ENCODE measurements around the gene DSCAM.

DNA sequence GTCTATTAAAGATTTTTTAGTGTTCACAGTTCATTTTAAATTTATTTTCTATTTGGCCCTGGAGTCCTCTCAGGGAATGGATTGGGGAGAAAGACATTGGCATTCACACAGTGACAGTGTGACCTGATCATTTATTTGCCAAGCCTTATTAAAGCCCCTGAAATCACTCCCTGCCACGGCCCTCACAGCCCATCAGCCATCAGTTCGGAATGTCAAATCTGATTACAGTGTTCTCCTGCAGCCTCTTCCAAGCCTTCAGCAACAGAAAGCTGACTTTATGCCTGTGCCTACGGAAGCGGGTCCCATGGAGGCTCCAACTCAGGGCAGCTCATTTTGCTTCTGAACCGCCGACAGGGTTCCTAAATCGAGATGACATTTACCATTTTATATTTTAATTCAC lies 451.2 kb downstream of the DSCAM start:
- TF ChIP-seq, protein P1, sequence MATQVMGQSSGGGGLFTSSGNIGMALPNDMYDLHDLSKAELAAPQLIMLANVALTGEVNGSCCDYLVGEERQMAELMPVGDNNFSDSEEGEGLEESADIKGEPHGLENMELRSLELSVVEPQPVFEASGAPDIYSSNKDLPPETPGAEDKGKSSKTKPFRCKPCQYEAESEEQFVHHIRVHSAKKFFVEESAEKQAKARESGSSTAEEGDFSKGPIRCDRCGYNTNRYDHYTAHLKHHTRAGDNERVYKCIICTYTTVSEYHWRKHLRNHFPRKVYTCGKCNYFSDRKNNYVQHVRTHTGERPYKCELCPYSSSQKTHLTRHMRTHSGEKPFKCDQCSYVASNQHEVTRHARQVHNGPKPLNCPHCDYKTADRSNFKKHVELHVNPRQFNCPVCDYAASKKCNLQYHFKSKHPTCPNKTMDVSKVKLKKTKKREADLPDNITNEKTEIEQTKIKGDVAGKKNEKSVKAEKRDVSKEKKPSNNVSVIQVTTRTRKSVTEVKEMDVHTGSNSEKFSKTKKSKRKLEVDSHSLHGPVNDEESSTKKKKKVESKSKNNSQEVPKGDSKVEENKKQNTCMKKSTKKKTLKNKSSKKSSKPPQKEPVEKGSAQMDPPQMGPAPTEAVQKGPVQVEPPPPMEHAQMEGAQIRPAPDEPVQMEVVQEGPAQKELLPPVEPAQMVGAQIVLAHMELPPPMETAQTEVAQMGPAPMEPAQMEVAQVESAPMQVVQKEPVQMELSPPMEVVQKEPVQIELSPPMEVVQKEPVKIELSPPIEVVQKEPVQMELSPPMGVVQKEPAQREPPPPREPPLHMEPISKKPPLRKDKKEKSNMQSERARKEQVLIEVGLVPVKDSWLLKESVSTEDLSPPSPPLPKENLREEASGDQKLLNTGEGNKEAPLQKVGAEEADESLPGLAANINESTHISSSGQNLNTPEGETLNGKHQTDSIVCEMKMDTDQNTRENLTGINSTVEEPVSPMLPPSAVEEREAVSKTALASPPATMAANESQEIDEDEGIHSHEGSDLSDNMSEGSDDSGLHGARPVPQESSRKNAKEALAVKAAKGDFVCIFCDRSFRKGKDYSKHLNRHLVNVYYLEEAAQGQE (IDR thresholded peaks at IDR 0.05; ENCODE audit: insufficient read depth in 1 of 2, low read depth in 2 of 2, low read length in 2 of 2) = no peak
- no peak for TF ChIP-seq TAF1 (IDR thresholded peaks at IDR 0.05; ENCODE audit: borderline replicate concordance, insufficient read depth, low read length)
- no peak for TF ChIP-seq FOXP2 (optimal IDR thresholded peaks at IDR 0.05; ENCODE audit: borderline replicate concordance, extremely low read depth, extremely low read length, insufficient read depth)
- no peak for TF ChIP-seq POLR2AphosphoS5 (IDR thresholded peaks at IDR 0.05; ENCODE audit: low read depth, low read length)

Measured in PFSK-1 (cell line).